ENCODE results near the gene POTEF. TPM values are rescaled to one million over a fixed set of nuclear protein-coding genes. Genes with fewer than 3 reads are reported as not detected.
"Not testable (repeated sequence)": the region's sequence is repeated elsewhere in the genome, so short reads cannot be mapped to it uniquely, and the experiment has no call there.

The POTEF gene
- total RNA-seq, 2 experiments from 2014 or later = not detected

- Mint-ChIP-seq H3K9me3 (no peaks in the 10 kb centered on the region), H3K4me3 (no peak overlapping the region), H3K27me3 (peaks cover 5% of the 10 kb centered on the region), H3K27ac (no peak overlapping the region), H3K4me1 (peaks cover 6% of the 10 kb centered on the region), H3K36me3 (ENCODE audit: low read depth) (peaks cover 12% of the 10 kb centered on the region)
- POLR2A ChIA-PET = no interaction called here
- DNase-seq = no peak
- CTCF ChIA-PET = no interaction called here
Observed at GRCh38 chr2:130150181-130151144, 21.4 kb upstream of the POTEF start.

- H3K36me3 Mint-ChIP-seq (ENCODE audit: low read depth); DNase-seq; H3K27ac Mint-ChIP-seq; H3K27me3 Mint-ChIP-seq; H3K4me3 Mint-ChIP-seq; H3K9me3 Mint-ChIP-seq; POLR2A ChIA-PET; CTCF ChIA-PET: not testable (repeated sequence)
- peaks cover 12% of the 10 kb centered on the region for H3K4me1 Mint-ChIP-seq
Observed at GRCh38 chr2:130148515-130148914, 19.5 kb upstream of the POTEF start.

DNA sequence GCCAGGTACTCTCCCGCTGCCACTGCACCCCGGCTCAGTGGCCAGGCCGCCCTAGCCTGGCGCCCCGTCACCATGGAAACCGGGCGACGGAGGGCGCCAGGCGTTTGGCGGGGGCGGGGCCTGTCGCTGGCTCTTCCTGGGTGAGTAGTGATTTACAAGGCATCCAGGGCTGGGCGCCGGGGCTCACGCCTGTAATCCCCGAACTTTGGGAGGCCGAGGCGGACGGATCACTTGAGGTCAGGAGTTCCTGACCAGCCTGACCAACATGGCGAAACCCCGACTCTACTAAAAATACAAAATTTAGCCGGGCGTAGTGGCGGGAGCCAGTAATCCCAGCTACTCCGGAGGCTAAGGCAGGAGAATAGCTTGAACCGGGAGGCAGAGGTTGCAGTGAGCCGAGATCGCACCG is 16.0 kb upstream of the POTEF start, which contains the start of gene CCDC74B:
Gene CCDC74B (minus strand): TSS at position 107 of the 409 bp plus-strand sequence. CDS start 116 bp downstream, outside the sequence.
- H3K36me3 Mint-ChIP-seq (ENCODE audit: low read depth); CTCF ChIA-PET; POLR2A ChIA-PET; H3K9me3 Mint-ChIP-seq; H3K27ac Mint-ChIP-seq: not testable (repeated sequence)
- Mint-ChIP-seq H3K4me1 (peaks cover 19% of the 10 kb centered on the region), H3K27me3 (peaks cover 10% of the 10 kb centered on the region), H3K4me3 (peak within 1 kb of the TSS; percentile 68)
- DNase-seq = peak; percentile 64

GRCh38 chr2:130143266-130144039 is 14.4 kb upstream of the POTEF start:
- H3K9me3 Mint-ChIP-seq; POLR2A ChIA-PET; DNase-seq; H3K36me3 Mint-ChIP-seq (ENCODE audit: low read depth); H3K27ac Mint-ChIP-seq; CTCF ChIA-PET: not testable (repeated sequence)
- Mint-ChIP-seq H3K27me3 (peaks cover 10% of the 10 kb centered on the region), H3K4me3 (peak overlapping the region; percentile 48), H3K4me1 (peaks cover 16% of the 10 kb centered on the region)

DNA sequence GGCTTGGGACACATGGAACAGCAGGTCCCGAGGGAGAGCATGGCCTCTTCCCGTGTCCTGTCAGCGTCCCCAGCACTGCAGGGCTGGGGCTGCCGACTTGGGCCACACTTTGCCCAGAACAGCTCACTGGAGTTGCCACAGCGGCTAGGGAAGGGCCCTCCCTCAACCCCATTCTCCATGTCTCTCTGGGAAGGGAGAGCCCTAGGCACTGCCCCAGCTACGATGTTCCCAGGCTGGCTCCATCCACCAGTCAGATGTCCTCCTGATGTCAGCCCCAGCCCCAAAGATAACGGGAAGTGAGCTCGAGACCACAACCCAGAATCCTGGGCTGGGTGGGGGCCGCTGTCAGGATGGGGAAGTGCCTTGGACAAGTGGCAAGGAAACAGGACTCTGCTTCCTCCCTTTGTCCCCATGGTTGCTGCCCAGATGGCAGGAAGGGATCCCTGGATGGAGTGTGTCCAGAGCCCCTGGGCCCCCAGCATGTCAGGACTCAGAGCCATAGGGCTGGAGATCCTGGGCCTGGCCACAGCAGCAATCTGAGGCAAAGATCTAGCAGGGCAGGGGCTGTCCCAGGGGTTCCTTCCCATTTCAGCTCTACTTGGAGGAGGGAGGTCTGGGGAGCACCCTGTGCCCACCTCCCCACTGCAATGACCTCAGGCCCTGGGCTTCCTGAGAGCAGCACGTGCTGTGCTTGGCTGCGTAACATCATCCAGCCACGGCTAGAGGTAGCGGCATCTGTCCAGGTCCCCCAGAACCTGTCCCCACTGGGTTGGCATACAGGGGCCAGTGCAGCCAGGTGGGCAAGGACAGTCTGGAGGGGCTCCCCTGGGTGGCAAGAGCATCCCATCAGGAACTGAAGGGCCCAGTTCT is 13.6 kb upstream of the POTEF start:
- CTCF ChIA-PET; DNase-seq; H3K36me3 Mint-ChIP-seq (ENCODE audit: low read depth); H3K9me3 Mint-ChIP-seq; POLR2A ChIA-PET; H3K4me3 Mint-ChIP-seq; H3K27ac Mint-ChIP-seq: not testable (repeated sequence)
- H3K27me3 Mint-ChIP-seq = peaks cover 10% of the 10 kb centered on the region
- H3K4me1 Mint-ChIP-seq = peaks cover 13% of the 10 kb centered on the region

DNA sequence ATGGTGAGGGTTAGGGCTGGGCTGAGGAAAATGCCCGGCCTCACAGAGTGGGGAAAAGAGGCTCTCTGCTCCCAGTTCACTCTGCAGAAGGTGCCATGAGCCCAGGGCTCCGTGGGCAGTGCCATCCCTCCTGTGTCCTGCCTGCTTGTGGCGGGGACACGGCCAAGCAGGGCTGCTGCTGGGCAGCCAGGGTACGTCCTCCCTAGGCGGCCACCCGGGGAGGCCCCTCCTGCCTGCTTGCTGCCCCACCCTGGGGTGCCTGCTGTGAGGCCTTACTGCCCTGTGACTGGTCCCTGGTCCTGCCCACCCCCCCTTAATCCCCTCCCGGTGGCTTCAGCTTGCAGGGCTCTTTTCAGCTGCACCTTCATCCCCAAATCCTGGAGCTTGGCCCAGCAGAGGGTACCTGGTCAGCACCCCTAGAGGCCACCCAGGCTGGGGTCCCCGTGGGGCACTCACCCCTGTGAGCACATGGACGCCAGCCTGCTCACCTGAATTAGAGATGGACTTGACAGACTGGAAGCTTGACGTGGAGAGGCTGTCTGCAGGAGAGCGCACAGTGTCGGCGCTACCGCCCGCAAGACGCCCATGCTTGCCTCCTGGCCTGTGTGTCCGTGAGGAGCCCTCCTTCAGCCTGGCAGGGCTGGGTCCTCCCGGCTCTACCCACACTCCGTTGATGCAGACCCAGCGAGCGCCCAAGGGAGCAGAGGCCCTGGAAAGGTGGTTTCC is 12.8 kb upstream of the POTEF start:
- H3K4me3 Mint-ChIP-seq, POLR2A ChIA-PET, CTCF ChIA-PET: not testable (repeated sequence)

GRCh38 chr2:130141002-130141401 is 12.0 kb upstream of the POTEF start:
- H3K27ac Mint-ChIP-seq; DNase-seq; H3K36me3 Mint-ChIP-seq (ENCODE audit: low read depth); CTCF ChIA-PET; POLR2A ChIA-PET; H3K27me3 Mint-ChIP-seq; H3K9me3 Mint-ChIP-seq; H3K4me3 Mint-ChIP-seq: not testable (repeated sequence)
- H3K4me1 Mint-ChIP-seq = peaks cover 13% of the 10 kb centered on the region

More for the DNA sequence above, 12.8 kb upstream of the POTEF start:
- H3K27ac Mint-ChIP-seq; DNase-seq; H3K9me3 Mint-ChIP-seq; H3K36me3 Mint-ChIP-seq (ENCODE audit: low read depth): not testable (repeated sequence)
- peaks cover 13% of the 10 kb centered on the region for H3K4me1 Mint-ChIP-seq
- H3K27me3 Mint-ChIP-seq = peaks cover 10% of the 10 kb centered on the region

DNA sequence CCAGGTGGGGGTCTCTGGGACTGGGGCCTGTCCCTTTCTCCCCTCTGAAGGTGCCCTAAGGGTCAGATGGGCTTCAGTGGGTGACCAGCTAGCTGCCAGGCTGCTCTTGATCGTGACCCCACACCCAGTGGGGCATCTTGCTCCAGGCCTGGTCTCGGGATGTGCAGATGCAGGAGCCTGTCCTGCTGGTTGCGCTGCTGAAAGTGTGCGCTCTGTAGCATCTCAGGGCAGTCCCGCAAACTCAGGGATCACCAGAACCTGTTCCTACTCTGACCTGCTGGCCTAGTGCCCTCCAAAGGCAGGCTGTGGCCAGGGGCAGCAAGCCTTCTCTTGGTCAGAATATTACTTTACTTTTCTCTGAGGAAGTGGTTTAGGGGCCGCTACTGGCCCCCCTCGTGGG is 11.5 kb upstream of the POTEF start:
- H3K27ac Mint-ChIP-seq; DNase-seq; H3K36me3 Mint-ChIP-seq (ENCODE audit: low read depth); POLR2A ChIA-PET; H3K9me3 Mint-ChIP-seq; H3K4me3 Mint-ChIP-seq; H3K27me3 Mint-ChIP-seq; CTCF ChIA-PET: not testable (repeated sequence)
- peaks cover 13% of the 10 kb centered on the region for H3K4me1 Mint-ChIP-seq

DNA sequence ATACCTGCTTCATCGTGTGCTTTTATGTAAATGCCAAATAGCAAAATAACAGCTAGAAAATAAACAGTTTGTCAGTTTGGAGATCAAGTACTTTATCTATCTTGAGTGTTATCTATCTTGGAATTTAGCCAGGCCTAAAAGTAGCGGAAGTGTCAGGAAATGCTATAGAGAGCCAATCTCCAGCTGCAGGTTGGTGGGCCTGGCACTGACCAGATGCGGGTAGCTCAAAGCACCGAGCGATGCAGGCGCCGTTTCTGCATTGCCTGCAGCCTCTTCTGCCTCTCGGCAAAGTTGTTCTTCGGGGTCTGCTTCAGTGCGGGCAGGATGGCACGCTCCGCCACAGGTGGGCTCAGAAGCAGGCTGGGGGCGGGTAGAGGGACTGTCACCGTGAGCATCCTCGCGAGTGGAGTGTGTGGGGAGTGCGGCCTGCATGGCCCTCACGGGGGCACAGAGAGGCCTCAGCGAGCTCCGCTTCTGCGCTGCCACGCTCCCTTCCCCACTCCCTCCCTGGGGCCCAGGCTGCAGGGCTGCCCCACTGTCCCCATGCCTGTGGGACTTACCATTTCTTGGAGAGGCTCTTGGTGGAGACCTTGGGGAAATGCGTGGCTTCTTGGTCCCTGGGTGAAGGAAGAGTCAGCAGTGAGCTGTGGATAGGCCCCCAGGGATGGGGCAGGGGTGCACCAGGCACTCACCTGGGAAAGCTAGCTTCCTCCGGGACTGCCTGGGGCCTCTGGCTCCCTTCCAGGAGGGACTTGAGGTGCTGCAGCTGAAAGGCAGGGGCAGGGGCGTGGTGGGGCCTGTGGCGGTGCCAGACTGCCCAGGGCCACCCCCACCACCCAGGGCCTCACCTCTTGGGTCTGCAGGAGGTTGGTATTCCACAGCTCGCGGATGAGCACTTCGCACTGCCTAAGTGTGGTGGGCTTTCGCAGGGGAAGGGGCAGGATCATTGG is 10.6 kb upstream of the POTEF start:
- H3K27ac Mint-ChIP-seq; POLR2A ChIA-PET; H3K4me3 Mint-ChIP-seq; H3K9me3 Mint-ChIP-seq; H3K36me3 Mint-ChIP-seq (ENCODE audit: low read depth); H3K27me3 Mint-ChIP-seq; DNase-seq; CTCF ChIA-PET; H3K4me1 Mint-ChIP-seq: not testable (repeated sequence)

DNA sequence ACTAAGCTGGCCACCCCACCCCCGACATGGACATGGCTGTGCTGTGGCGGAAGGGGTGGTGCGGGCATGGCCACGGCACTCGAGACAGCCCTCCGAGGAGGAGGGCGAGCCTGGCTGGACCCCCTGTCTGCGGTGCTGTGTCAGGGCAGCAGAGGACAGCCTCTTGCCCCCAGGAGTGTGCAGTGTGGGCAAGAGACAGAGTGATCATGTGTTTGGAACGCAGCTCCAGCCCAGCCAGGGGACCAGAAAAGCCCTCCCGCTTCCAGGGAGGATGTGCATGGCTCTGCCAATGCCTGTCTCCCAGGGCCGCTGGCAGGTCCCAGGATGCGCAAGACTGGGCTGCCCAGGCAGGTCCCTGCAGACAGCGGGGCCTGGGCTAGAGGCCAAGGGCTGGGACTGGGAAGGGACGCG is 9.8 kb upstream of the POTEF start:
- POLR2A ChIA-PET; CTCF ChIA-PET; H3K4me1 Mint-ChIP-seq; DNase-seq; H3K36me3 Mint-ChIP-seq (ENCODE audit: low read depth); H3K27ac Mint-ChIP-seq; H3K4me3 Mint-ChIP-seq; H3K9me3 Mint-ChIP-seq; H3K27me3 Mint-ChIP-seq: not testable (repeated sequence)

GRCh38 chr2:130138326-130138725 is 9.3 kb upstream of the POTEF start:
- H3K27ac Mint-ChIP-seq; H3K9me3 Mint-ChIP-seq; H3K36me3 Mint-ChIP-seq (ENCODE audit: low read depth); H3K4me1 Mint-ChIP-seq; CTCF ChIA-PET; H3K27me3 Mint-ChIP-seq; POLR2A ChIA-PET; DNase-seq; H3K4me3 Mint-ChIP-seq: not testable (repeated sequence)

DNA sequence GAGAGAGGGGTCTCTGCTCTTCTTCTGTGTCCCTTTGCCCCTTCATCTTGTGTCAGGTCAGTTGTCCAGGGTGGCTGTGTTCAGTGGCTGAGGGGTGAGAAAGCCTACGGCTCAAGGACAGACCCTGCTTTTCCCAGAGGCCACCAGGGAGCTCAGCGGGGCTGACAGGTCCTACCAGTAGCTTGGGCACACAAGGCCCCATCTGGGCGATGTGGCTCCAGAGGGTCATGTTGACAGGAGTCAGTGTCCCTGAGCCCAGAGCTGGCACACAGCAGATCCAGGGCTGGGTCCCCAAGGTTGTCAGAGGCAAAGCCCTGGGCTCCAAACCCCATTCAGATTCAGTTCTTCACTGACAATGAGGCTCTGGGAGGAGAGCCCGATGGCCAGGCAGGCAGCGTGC is 8.1 kb upstream of the POTEF start:
- H3K27ac Mint-ChIP-seq; H3K9me3 Mint-ChIP-seq; DNase-seq; H3K4me1 Mint-ChIP-seq; CTCF ChIA-PET; H3K27me3 Mint-ChIP-seq; H3K36me3 Mint-ChIP-seq (ENCODE audit: low read depth); POLR2A ChIA-PET; H3K4me3 Mint-ChIP-seq: not testable (repeated sequence)
